ENCODE results near the gene RNASE12. TPM values are rescaled to one million over a fixed set of nuclear protein-coding genes. Genes with fewer than 3 reads are reported as not detected.
A peak's percentile ranks its signal among the peaks of the same experiment; 100 is the strongest.
"Not testable (repeated sequence)": the region's sequence is repeated elsewhere in the genome, so short reads cannot be mapped to it uniquely, and the experiment has no call there.

Gene RNASE12
- total RNA-seq, 2 donors from 2014 or later = not detected

- no peak overlapping the region for H3K27ac Mint-ChIP-seq
Measured at GRCh38 chr14:20597108-20597507, 5.9 kb upstream of the RNASE12 start.

GRCh38 chr14:20595726-20596125, 4.5 kb upstream of the RNASE12 start:
- WGBS, 2 experiments (ENCODE audit: insufficient coverage in 1 of 2, insufficient read length in 1 of 2) = 93 to 96% methylated on average over 3 of the region's 3 CpGs
- H3K4me1 Mint-ChIP-seq, H3K9me3 Mint-ChIP-seq: not testable (repeated sequence)

More at GRCh38 chr14:20597108-20597507, 5.9 kb upstream of the RNASE12 start:
- Histone ChIP-seq H3K4me3 (ENCODE audit: low read length) (no peak overlapping the region), H3K9ac (ENCODE audit: extremely low read depth, low read length, poor library complexity, severe bottlenecking) (no peak overlapping the region), H3K27ac (ENCODE audit: low read depth, low read length) (no peak overlapping the region), H3K4me1 (ENCODE audit: control insufficient read depth, insufficient read depth, low read length) (no peaks in the 10 kb centered on the region), H3K9me3 (ENCODE audit: control insufficient read depth, low read length) (no peaks in the 10 kb centered on the region), H3K36me3 (ENCODE audit: control insufficient read depth, insufficient read depth, low read length) (no peaks in the 10 kb centered on the region), H3K27me3 (ENCODE audit: control insufficient read depth, insufficient read depth, low read length, poor library complexity, severe bottlenecking) (no peaks in the 10 kb centered on the region)
- H3K36me3 Mint-ChIP-seq (ENCODE audit: low read depth) = no peaks in the 10 kb centered on the region
- H3K9me3 Mint-ChIP-seq = no peaks in the 10 kb centered on the region
- 87% methylated on average over 1 of the region's 1 CpG; no CpG with 5 or more reads in 1 of the 2 experiments for WGBS, 2 experiments (ENCODE audit: insufficient coverage in 1 of 2, insufficient read length in 1 of 2)
- no peaks in the 10 kb centered on the region for H3K4me1 Mint-ChIP-seq
- H3K4me3 Mint-ChIP-seq = no peak overlapping the region
- no peaks in the 10 kb centered on the region for H3K27me3 Mint-ChIP-seq (ENCODE audit: insufficient read depth)
- TF ChIP-seq CTCF (conservative IDR thresholded peaks at IDR 0.05) = no peak
- DNase-seq = peak; percentile 20

GRCh38 chr14:20592574-20592973, 1.4 kb upstream of the RNASE12 start:
- Histone ChIP-seq H3K27ac (ENCODE audit: low read depth, low read length) (no peak overlapping the region), H3K4me1 (ENCODE audit: control insufficient read depth, insufficient read depth, low read length) (no peaks in the 10 kb centered on the region), H3K27me3 (ENCODE audit: control insufficient read depth, insufficient read depth, low read length, poor library complexity, severe bottlenecking) (no peaks in the 10 kb centered on the region), H3K9me3 (ENCODE audit: control insufficient read depth, low read length) (no peaks in the 10 kb centered on the region), H3K36me3 (ENCODE audit: control insufficient read depth, insufficient read depth, low read length) (no peaks in the 10 kb centered on the region), H3K4me3 (ENCODE audit: low read length) (no peak overlapping the region), H3K9ac (ENCODE audit: extremely low read depth, low read length, poor library complexity, severe bottlenecking) (no peak overlapping the region)
- Mint-ChIP-seq H3K4me1 (peaks cover 7% of the 10 kb centered on the region), H3K9me3 (no peaks in the 10 kb centered on the region), H3K27ac (no peak overlapping the region), H3K36me3 (ENCODE audit: low read depth) (no peaks in the 10 kb centered on the region), H3K27me3 (ENCODE audit: insufficient read depth) (no peaks in the 10 kb centered on the region), H3K4me3 (no peak overlapping the region)
- 93 to 100% methylated on average over 1 of the region's 1 CpG for WGBS, 2 experiments (ENCODE audit: insufficient coverage in 1 of 2, insufficient read length in 1 of 2)
- TF ChIP-seq CTCF (conservative IDR thresholded peaks at IDR 0.05) = no peak
- no peak for DNase-seq

More at GRCh38 chr14:20595726-20596125, 4.5 kb upstream of the RNASE12 start:
- not testable (repeated sequence) for H3K4me3 Mint-ChIP-seq; H3K27me3 Mint-ChIP-seq (ENCODE audit: insufficient read depth); H3K27ac Mint-ChIP-seq; H3K4me1 ChIP-seq (ENCODE audit: control insufficient read depth, insufficient read depth, low read length); H3K9ac ChIP-seq (ENCODE audit: extremely low read depth, low read length, poor library complexity, severe bottlenecking); H3K36me3 Mint-ChIP-seq (ENCODE audit: low read depth); H3K27me3 ChIP-seq (ENCODE audit: control insufficient read depth, insufficient read depth, low read length, poor library complexity, severe bottlenecking); H3K36me3 ChIP-seq (ENCODE audit: control insufficient read depth, insufficient read depth, low read length); H3K27ac ChIP-seq (ENCODE audit: low read depth, low read length); DNase-seq; H3K9me3 ChIP-seq (ENCODE audit: control insufficient read depth, low read length); H3K4me3 ChIP-seq (ENCODE audit: low read length)

Measured in endodermal cell (in vitro differentiated cells).